Activated CD8-positive, alpha-beta T cell treated with anti-CD3 and anti-CD28 coated beads for 36 hours (primary cell): ENCODE results near the gene FAU. TPM values are rescaled to one million over a fixed set of nuclear protein-coding genes. Genes with fewer than 3 reads are reported as not detected.

ENCODE experiments used
- ATAC-seq: fragments of 200-7000 bp; cut with Tn5 transposase; one replicate; pipeline ENCODE4 v1.10.0; 2021; ENCODE audit warnings: mild to moderate bottlenecking, moderate library complexity
- CTCF ChIA-PET: fragments of 350-600 bp; sonication (Branson Sonifier 250); formaldehyde crosslinking; loops from one replicate; lab custom pipeline; 2021; ENCODE audit warnings: antibody characterized with exemption; lab: Charles Lee
- POLR2A ChIA-PET: fragments of 350-600 bp; sonication (Branson Sonifier 250); formaldehyde crosslinking; loops from one replicate; lab custom pipeline; 2021; ENCODE audit warnings: antibody characterized with exemption; lab: Charles Lee
- DNase-seq: peaks from one replicate; pipeline ENCODE4 v3.0.0-alpha.2; 2020
- H3K27ac Mint-ChIP-seq: one replicate; pipeline ENCODE4 v1.8.0; 2021; ENCODE audit warnings: mild to moderate bottlenecking, mixed read lengths
- H3K27me3 Mint-ChIP-seq: one replicate; pipeline ENCODE4 v1.8.0; 2021; ENCODE audit warnings: mixed read lengths
- H3K36me3 Mint-ChIP-seq: one replicate; pipeline ENCODE4 v1.8.0; 2021; ENCODE audit warnings: low read depth, mixed read lengths
- H3K4me1 Mint-ChIP-seq: one replicate; pipeline ENCODE4 v1.8.0; 2021; ENCODE audit warnings: low read depth, mixed read lengths
- H3K4me3 Mint-ChIP-seq: one replicate; pipeline ENCODE4 v1.8.0; 2021; ENCODE audit warnings: mild to moderate bottlenecking, moderate library complexity, mixed read lengths
- H3K9me3 Mint-ChIP-seq: one replicate; pipeline ENCODE4 v1.8.0; 2021; ENCODE audit warnings: mixed read lengths
- CTCF ChIP-seq: fragments of 200-600 bp; IDR thresholded peaks from one replicate; pipeline ENCODE4 v1.8.0; 2022; ENCODE audit warnings: antibody characterized with exemption, mild to moderate bottlenecking
- intact Hi-C: fragments of 100-400 bp; cut with micrococcal nuclease; formaldehyde crosslinking; loops from one replicate; pipeline ENCODE4 v1.10.0; 2022
- total RNA-seq, 2 experiments: library from RNA; stranded (reverse); gene quantifications; one replicate each; pipeline ENCODE4 v1.2.3, GENCODE V29; 2021

Gene FAU
- total RNA-seq, 2 experiments from 2014 or later, result 1,112 to 1,137 TPM

DNA sequence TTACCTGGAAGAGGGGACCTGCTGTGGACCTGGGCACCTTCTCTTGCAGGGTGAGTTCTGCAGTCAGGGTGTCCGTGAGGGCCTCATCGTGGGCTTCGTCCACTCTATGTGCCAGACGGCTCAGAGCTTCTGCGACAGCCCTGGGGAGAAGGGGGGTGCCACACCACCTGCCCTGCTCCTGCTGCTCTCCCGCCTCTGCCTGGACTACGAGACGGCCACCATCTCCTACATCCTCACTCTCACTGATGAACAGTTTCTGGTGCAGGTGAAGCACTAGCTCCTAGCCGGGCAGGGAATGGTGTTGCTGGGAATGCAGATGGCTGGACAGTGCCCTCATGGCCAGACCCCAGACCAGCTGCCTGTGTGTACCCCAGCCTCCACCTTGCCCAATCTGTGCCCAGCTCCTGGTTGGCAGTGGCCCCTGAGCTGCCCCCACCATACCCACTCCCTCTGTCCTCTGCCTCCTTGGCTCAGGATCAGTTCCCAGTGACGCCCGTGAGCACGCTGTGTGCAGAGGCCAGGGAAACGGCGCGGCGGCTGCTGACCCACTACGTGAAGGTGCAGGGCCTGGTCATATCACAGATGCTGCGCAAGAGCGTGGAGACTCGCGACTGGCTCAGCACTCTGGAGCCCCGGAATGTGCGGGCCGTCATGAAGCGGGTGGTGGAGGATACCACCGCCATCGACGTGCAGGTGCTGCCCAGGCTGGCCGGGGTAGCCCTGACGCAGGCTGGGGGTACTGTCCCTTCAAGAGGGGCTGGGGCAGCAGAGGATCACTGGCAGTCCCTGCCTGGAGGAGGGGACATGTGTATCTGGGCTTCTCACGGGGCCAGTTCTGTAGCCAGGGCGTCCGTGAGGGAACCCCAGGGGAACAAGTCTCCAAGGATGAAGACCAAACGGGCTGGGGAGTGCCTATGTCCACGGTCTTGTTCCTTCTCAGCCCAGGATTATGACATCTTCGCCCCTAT is 12.4 kb downstream of the FAU start:
- no peaks in the 10 kb centered on the region for H3K27me3 Mint-ChIP-seq
- DNase-seq (no peak), ATAC-seq (no peak)
- H3K4me3 Mint-ChIP-seq, result no peak overlapping the region
- H3K9me3 Mint-ChIP-seq, result no peaks in the 10 kb centered on the region
- TF ChIP-seq CTCF, result no peak
- intact Hi-C loops, result loop anchor here (10.0 kb wide), 1 partner anchor 95 kb away; the partner anchor contains the start of gene ARL2
- no peak overlapping the region for H3K27ac Mint-ChIP-seq
- CTCF ChIA-PET, result interaction anchor here (0.6 to 7.6 kb wide), 23 partner anchors 8 to 222 kb away, joined by 3 to 115 read pairs (median 5); partner anchors contain the start of genes ARL2, CAPN1, CDC42EP2 and CDCA5
- POLR2A ChIA-PET, result interaction anchor here (0.8 to 16.2 kb wide), 7 partner anchors 8 to 72 kb away, joined by 3 to 294 read pairs (median 9); partner anchors contain the start of genes CAPN1, CDCA5, FAU and MRPL49
- H3K36me3 Mint-ChIP-seq, result peaks cover 15% of the 10 kb centered on the region
- peaks cover 36% of the 10 kb centered on the region for H3K4me1 Mint-ChIP-seq

DNA sequence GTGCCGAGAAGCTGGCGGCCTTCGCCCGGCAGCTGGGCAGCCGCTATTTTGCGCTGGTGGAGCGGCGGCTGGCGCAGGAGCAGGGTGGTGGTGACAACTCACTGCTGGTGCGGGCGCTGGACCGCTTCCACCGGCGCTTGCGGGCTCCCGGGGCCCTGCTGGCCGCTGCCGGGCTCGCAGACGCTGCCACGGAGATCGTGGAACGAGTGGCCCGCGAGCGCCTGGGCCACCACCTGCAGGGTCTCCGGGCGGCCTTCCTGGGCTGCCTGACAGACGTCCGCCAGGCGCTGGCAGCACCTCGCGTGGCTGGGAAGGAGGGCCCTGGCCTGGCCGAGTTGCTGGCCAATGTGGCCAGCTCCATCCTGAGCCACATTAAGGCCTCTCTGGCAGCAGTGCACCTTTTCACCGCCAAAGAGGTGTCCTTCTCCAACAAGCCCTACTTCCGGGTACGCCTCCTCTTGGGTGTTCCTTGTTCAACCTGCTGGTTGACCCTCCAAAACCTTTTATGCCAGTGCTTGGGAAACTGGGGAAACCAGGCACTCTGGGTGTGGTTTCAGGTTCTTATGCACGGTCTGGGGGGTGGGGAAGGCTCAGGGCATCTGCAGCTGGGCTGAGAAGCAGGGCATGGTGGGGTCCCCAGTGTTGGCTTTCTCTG is 13.3 kb downstream of the FAU start:
- no peak for DNase-seq
- Mint-ChIP-seq H3K9me3 (no peaks in the 10 kb centered on the region), H3K27me3 (no peaks in the 10 kb centered on the region), H3K4me3 (no peak overlapping the region), H3K4me1 (peaks cover 31% of the 10 kb centered on the region), H3K36me3 (peaks cover 14% of the 10 kb centered on the region), H3K27ac (no peak overlapping the region)
- ATAC-seq, result no peak
- POLR2A ChIA-PET, result interaction anchor here (0.8 to 16.2 kb wide), 6 partner anchors 9 to 27 kb away, joined by 3 to 294 read pairs (median 8); partner anchors contain the start of genes CDCA5, FAU, MRPL49 and VPS51
- intact Hi-C loops, result no loop called here
- TF ChIP-seq CTCF, result no peak
- CTCF ChIA-PET, result interaction anchor here (0.8 to 7.6 kb wide), 7 partner anchors 9 to 207 kb away, joined by 3 to 115 read pairs (median 5); partner anchors contain the start of genes ARL2, FAU, MRPL49 and VPS51

DNA sequence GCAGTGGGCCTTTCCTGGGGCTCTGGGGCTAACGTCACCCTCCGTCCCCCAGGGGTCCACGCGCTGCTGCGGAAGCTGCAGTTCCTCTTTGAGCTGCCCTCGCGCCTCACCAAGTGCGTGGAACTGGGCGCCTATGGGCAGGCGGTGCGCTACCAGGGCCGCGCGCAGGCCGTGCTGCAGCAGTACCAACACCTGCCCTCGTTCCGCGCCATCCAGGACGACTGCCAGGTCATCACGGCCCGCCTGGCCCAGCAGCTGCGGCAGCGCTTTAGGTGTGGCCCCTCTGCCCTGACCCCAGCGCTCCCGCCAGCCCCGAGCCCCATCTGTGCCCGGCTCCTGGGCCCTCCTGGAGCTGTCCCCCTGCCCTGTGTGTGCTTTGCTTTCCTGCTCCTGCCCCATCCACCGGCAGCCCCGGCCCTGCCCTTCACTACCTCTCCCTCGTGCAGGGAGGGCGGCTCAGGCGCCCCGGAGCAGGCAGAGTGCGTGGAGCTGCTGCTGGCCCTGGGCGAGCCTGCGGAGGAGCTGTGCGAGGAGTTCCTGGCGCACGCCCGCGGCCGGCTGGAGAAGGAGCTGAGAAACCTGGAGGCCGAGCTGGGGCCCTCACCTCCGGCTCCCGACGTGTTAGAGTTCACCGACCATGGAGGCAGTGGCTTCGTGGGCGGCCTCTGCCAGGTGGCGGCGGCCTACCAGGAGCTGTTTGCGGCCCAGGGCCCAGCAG is 14.0 kb downstream of the FAU start:
- H3K27me3 Mint-ChIP-seq, result no peaks in the 10 kb centered on the region
- H3K36me3 Mint-ChIP-seq, result peaks cover 14% of the 10 kb centered on the region
- DNase-seq, result no peak
- H3K27ac Mint-ChIP-seq, result no peak overlapping the region
- ATAC-seq, result no peak
- POLR2A ChIA-PET, result interaction anchor here (0.6 to 16.2 kb wide), 6 partner anchors 9 to 27 kb away, joined by 3 to 294 read pairs (median 8); partner anchors contain the start of genes FAU, MRPL49, VPS51 and ZNHIT2
- CTCF ChIA-PET, result interaction anchor here (1.6 to 7.6 kb wide), 4 partner anchors 9 to 95 kb away, joined by 4 to 115 read pairs (median 26); partner anchors contain the start of genes ARL2, FAU, MRPL49 and VPS51
- no peak overlapping the region for H3K4me3 Mint-ChIP-seq
- TF ChIP-seq CTCF, result no peak
- peaks cover 26% of the 10 kb centered on the region for H3K4me1 Mint-ChIP-seq
- intact Hi-C loops, result no loop called here
- no peaks in the 10 kb centered on the region for H3K9me3 Mint-ChIP-seq

GRCh38 chr11:65107078-65107477 is 14.9 kb downstream of the FAU start:
- ATAC-seq (no peak), DNase-seq (no peak)
- no peak for TF ChIP-seq CTCF
- intact Hi-C loops, result no loop called here
- Mint-ChIP-seq H3K27me3 (no peaks in the 10 kb centered on the region), H3K27ac (peak overlapping the region; percentile 50), H3K9me3 (no peaks in the 10 kb centered on the region), H3K4me1 (peaks cover 24% of the 10 kb centered on the region), H3K36me3 (peaks cover 14% of the 10 kb centered on the region), H3K4me3 (no peak overlapping the region)
- POLR2A ChIA-PET, result interaction anchor here (0.6 to 16.2 kb wide), 4 partner anchors 10 to 24 kb away, joined by 3 to 294 read pairs (median 16); partner anchors contain the start of genes FAU, MRPL49, VPS51 and ZNHIT2
- CTCF ChIA-PET, result interaction anchor here (1.6 to 7.6 kb wide), 2 partner anchors 8 to 10 kb away, joined by 4 to 115 read pairs; partner anchors contain the start of genes VPS51 and ZNHIT2
